GM18502 (cell line): Measurements from ENCODE around the gene ALDH16A1.
"Not testable (repeated sequence)": the region's sequence is repeated elsewhere in the genome, so short reads cannot be mapped to it uniquely, and the experiment has no call there.

ENCODE experiments used
- ATAC-seq: cut with Tn5 transposase; IDR thresholded peaks from one replicate; pipeline ENCODE4 v1.9.1; 2021; ENCODE audit warnings: mild to moderate bottlenecking; ENCODE audit not compliant: unreplicated experiment, poor library complexity

The ALDH16A1 gene

GRCh38 chr19:49461130-49461529, 8.1 kb downstream of the ALDH16A1 start:
- not testable (repeated sequence) for ATAC-seq

DNA sequence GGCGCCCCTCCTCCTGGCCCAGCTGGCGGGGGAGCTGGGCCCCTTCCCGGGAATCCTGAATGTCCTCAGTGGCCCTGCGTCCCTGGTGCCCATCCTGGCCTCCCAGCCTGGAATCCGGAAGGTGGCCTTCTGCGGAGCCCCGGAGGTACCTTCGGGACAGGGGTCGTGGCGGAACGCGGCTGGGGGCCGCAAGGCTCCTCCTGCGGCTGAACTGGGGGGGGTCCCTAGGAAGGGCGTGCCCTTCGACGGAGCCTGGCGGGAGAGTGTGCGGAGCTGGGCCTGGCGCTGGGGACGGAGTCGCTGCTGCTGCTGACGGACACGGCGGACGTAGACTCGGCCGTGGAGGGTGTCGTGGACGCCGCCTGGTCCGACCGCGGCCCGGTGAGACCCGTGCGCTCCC, 8.6 kb downstream of the ALDH16A1 start:
- ATAC-seq: no peak

- ATAC-seq: no peak
These were observed 9.5 kb downstream of the ALDH16A1 start for GRCh38 chr19:49462492-49462891.

- no peak for ATAC-seq
These were observed 11.1 kb downstream of the ALDH16A1 start for GRCh38 chr19:49463960-49464740.

GRCh38 chr19:49465371-49465770, 12.3 kb downstream of the ALDH16A1 start:
- no peak for ATAC-seq

DNA sequence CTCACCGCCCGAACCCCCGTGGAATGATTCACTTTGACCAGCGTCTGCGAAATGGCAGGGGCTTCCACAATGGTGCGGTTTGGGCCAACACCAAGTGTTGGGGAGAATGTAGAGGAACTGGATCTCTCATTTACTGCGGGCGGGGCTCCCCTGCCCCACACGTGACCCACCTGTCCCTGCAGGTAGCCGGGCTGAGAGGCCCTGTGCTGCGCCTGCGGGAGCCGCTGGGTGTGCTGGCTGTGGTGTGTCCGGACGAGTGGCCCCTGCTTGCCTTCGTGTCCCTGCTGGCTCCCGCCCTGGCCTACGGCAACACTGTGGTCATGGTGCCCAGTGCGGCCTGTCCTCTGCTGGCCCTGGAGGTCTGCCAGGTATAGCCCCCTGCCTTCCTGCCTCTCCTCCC, 15.2 kb downstream of the ALDH16A1 start:
- no peak for ATAC-seq

DNA sequence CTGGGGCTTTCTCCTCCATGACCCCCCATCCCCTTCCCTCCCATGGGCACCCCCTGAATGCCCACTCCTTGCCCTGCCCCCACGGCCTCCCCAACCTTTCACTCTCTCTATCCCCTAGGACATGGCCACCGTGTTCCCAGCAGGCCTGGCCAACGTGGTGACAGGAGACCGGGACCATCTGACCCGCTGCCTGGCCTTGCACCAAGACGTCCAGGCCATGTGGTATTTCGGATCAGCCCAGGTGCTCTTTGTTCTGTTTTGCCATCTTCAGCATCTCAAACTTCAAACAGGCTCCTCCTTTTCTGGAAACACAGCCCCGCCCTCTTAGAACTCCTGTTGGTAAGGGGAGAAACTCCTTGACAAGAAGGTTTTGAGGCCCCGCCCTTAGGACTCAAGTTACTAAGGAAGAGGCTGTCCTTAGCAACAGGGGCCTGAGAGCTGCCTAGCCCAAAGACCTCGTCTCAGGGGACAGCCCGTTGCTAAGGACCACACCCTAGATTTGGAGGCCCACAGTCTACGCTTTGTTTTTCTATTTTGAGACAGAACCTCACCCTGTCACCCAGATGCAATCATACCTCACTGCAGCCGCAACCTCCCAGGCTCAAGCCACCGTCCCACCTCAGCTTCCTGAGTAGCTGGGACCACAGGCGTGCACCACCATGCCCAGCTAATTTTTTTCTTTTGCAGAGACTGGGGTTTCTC, 15.9 kb downstream of the ALDH16A1 start:
- ATAC-seq: peak; percentile 61

- ATAC-seq: peak; percentile 52
These were observed 17.0 kb downstream of the ALDH16A1 start for GRCh38 chr19:49469828-49470614.

DNA sequence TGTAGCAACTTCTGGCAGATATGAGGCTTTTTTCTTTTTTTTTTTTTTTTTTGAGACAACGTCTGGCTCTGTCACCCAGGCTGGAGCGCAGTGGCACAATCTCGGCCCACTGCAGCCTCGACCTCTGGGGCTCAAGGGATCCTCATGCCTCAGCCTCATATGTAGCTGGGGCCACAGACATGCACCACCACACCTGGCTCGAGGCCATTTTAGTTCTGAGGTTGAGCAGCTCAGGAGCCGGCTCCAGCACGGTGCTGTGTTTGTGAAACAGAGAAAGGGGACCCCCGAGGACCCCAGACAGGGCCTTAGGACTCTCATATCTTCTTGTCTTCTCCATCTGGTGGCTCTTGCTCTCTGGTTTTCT, 17.6 kb downstream of the ALDH16A1 start:
- no peak for ATAC-seq

DNA sequence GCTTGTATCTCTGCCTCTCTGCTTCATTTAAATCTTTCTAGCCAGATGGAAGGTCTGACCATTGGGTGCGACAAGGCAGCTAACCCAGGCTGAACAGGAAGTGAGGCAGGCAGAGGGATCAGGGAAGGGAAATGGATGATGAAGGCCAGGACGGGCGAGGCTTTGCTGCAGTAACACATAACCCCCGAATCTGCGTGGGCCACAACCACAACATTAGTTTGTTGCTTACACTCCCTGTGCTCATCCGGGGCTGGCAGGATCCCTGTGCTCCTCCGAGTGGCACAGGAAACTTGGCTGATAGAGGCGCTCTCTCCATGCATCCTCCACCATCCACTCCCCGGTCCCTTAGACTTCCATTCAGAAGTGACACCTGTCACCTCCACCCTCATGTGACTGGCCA, 19.9 kb downstream of the ALDH16A1 start:
- no peak for ATAC-seq

DNA sequence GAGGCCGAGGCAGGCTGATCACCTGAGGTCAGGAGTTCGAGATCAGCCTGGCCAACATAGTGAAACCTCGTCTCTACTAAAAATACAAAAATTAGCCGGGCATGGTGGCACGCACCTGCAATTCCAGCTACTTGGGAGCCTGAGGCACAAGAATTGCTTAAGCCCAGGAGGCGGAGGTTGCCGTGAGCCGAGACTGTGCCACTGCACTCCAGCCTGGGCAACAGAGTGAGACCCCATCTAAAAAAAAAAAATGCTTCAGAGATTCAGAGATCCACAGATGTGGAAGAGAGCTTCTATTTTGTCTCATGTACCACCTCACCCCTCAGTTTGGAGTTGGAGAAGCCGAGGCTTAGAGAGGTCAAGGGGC, 20.5 kb downstream of the ALDH16A1 start:
- not testable (repeated sequence) for ATAC-seq

- ATAC-seq: peak; percentile 61
These were observed 21.0 kb downstream of the ALDH16A1 start, which contains the start of gene FLT3LG for GRCh38 chr19:49473868-49474541. TSS of gene FLT3LG (plus strand) at chr19:49474215. CDS start at chr19:49474640, 425 bp downstream.

DNA sequence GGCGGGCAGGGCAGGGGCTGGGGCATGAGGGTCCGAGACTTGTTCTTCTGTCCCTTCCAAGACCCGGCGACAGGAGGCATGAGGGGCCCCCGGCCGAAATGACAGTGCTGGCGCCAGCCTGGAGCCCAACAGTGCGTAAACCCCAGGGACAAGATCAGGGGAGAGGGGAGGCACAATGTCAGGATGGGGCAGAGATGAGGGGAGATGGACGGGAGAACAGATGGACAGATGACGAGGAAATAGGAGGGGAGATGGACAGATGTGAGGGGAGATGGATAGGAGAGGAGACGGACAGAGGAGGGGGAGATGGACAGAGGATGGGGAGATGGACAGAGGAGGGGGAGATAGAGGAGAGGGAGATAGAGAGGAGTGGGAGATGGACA, 21.5 kb downstream of the ALDH16A1 start:
- no peak for ATAC-seq

DNA sequence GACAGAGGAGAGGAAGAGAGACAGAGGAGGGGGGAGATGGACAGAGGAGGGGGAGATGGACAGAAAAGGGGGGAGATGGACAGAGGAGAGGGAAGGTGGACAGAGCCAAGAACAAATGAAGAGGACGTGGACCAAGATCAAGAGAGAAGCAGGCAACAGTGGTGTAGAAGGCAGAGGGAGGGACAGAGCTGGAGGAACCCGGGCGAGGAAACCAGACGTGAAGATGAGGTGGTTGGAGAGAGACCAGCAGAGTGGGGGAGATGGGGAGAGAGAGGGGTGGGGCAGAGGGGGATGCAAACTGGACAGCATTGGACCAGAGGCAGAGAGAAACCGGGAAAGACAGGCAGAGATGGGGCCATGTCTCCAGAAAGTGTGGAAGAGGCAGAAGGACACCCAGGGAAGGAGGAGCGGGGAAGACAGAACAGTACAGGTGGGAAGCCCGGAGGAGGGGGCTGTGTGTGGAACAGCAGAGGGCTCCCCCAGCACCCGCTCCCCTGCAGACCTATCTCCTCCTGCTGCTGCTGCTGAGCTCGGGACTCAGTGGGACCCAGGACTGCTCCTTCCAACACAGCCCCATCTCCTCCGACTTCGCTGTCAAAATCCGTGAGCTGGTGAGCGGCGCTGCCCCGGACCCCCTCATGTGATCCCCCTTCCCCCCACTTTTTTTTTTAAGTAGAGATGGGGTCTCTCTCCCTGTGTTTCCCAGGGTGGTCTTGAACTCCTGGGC, 22.3 kb downstream of the ALDH16A1 start:
- ATAC-seq: no peak

DNA sequence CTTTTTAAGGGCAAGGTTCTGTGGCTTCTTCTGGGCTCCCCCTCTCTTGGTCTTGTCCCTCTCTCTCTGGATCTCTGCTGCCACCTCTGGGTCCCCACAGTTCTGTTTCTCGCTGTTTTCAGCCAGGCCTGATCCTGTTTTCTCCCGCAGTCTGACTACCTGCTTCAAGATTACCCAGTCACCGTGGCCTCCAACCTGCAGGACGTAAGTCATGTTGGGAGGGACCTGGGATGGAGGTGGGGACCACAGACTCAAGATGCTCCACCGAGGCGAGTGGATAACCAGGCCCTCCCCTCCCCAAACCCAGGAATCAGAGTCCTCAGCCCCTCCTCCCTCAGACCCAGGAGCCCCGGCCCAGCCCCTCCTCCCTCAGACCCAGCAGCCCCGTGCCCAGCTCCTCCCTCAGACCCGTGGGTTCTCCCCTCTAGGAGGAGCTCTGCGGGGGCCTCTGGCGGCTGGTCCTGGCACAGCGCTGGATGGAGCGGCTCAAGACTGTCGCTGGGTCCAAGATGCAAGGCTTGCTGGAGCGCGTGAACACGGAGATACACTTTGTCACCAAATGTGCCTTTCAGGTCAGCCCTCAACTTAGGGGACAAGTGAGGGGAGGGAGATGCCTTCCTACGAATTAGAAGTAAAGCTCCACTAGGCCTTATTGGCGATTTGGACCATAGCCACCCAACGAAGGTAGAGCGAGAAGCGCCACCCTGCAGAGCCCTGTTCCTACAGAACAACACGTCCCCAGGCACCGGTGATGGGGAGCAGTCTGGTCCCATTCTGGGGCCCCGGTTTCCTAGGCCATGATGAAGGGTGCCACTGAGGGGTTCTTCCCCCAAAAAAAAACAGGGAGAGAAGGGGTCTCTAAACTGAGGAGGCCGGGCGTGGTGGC, 23.2 kb downstream of the ALDH16A1 start:
- no peak for ATAC-seq

- ATAC-seq: no peak
These were observed 27.1 kb downstream of the ALDH16A1 start for GRCh38 chr19:49479975-49480628.

DNA sequence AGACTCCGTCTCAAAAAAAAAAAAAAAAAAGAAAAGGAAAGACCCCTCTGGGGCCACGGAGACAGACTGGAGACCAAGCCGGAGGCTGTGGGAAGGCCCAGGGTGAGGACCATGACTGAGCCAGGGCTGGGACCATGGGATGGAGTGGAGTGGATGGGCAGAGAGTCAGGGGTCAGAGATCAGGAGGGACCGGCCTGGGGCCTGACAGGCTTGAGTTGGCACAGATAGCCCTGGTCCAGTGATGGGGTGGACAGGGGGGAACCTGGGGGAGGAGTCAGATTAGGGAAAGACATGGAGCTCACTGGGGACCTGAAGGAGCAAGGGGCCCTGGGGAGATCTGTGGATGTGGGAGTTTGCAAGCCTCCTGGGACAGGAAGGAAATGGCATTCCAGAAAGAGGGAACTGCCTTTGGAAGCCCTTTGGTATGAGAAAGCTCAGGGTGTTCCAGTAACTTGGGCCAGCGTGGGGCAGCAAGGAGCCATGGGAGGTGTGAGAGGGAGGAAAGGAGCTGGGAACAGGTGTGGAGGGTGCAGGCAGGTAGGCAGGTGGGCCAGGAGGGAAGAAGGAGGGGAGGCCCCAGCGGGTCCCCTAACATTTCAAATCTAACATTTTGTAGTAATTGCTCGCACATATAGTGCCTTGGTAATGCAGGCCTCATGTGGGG, 28.1 kb downstream of the ALDH16A1 start:
- ATAC-seq: no peak

GRCh38 chr19:49486232-49486631, 33.2 kb downstream of the ALDH16A1 start:
- no peak for ATAC-seq
